Vagina (tissue), 2 donors: ENCODE measurements around the gene ANXA11. TPM values are rescaled to one million over a fixed set of nuclear protein-coding genes. Genes with fewer than 3 reads are reported as not detected.

Source experiments
- DNase-seq, 2 donors: peaks; one replicate each; pipeline ENCODE4 v3.0.0-alpha.2; 2017; ENCODE audit errors: extremely low spot score in 2 of 2
- H3K27ac ChIP-seq: fragments of 200-600 bp; sonication (generic); one replicate; pipeline ENCODE4 v1.5.1; 2019
- H3K27me3 ChIP-seq: fragments of 200-600 bp; sonication (generic); one replicate; pipeline ENCODE4 v1.5.1; 2019
- H3K36me3 ChIP-seq, 2 donors: fragments of 200-600 bp; sonication (generic); one replicate each; pipeline ENCODE4 v1.5.1; 2017 to 2019
- H3K4me1 ChIP-seq: fragments of 200-600 bp; sonication (generic); one replicate; pipeline ENCODE4 v1.5.1; 2019
- H3K4me3 ChIP-seq, 2 donors: fragments of 200-600 bp; sonication (generic); 1 replicate in 1 of 2; 2 replicates in 1 of 2; pipeline ENCODE4 v1.5.1; 2016 to 2019
- H3K9me3 ChIP-seq: fragments of 200-600 bp; sonication (generic); one replicate; pipeline ENCODE4 v1.5.1; 2019
- CTCF ChIP-seq, 3 experiments: fragments of 450-650 bp in 2 of 3; fragments of 200-600 bp in 1 of 3; sonication (generic) in 1 of 3; IDR thresholded peaks; one replicate each; pipeline ENCODE4 v1.5.1; 2017 to 2019; ENCODE audit warnings: antibody characterized with exemption in 3 of 3, mild to moderate bottlenecking in 2 of 3, moderate library complexity in 2 of 3
- POLR2A ChIP-seq, 2 donors: fragments of 450-650 bp; IDR thresholded peaks; one replicate each; pipeline ENCODE4 v1.6.1; 2017; ENCODE audit warnings: antibody characterized with exemption in 2 of 2, mild to moderate bottlenecking in 2 of 2, moderate library complexity in 2 of 2
- POLR2AphosphoS5 ChIP-seq, 2 donors: sonication (generic); formaldehyde crosslinking; IDR thresholded peaks; one replicate each; pipeline ENCODE4 v1.9.0; 2017; ENCODE audit warnings: antibody characterized with exemption in 2 of 2, mild to moderate bottlenecking in 2 of 2, low read depth in 1 of 2; ENCODE audit not compliant: insufficient read depth in 1 of 2
- intact Hi-C: fragments of 100-400 bp; cut with DNase I; formaldehyde crosslinking; loops from one replicate; pipeline ENCODE4 v1.15.1; 2023
- total RNA-seq: library from RNA; depleted of rRNA; stranded (reverse); fragments of >200 nt; gene quantifications from one replicate; pipeline ENCODE4 v1.2.3, GENCODE V29; 2016

ANXA11 gene
- total RNA-seq, 1 donor from 2014 or later, result 101 TPM

GRCh38 chr10:80211786-80212185 lies 6.4 kb upstream of the ANXA11 start:
- intact Hi-C loops, result no loop called here
- Histone ChIP-seq H3K27ac (no peak overlapping the region), H3K4me1 (peaks cover 16% of the 10 kb centered on the region), H3K27me3 (no peaks in the 10 kb centered on the region), H3K36me3 (no peaks in the 10 kb centered on the region), H3K9me3 (no peaks in the 10 kb centered on the region), H3K4me3 (no peak overlapping the region)
- no peak for DNase-seq
- TF ChIP-seq POLR2AphosphoS5 (IDR thresholded peaks at IDR 0.05; ENCODE audit: insufficient read depth in 1 of 2, low read depth in 1 of 2), result no peak
- TF ChIP-seq CTCF (IDR thresholded peaks at IDR 0.05), result no peak
- no peak for TF ChIP-seq POLR2A (IDR thresholded peaks at IDR 0.05)

GRCh38 chr10:80210259-80210658 lies 4.9 kb upstream of the ANXA11 start:
- no peak overlapping the region for H3K27ac ChIP-seq
- peaks cover 28% of the 10 kb centered on the region for H3K4me1 ChIP-seq

GRCh38 chr10:80207768-80208370 lies 2.5 kb upstream of the ANXA11 start:
- Histone ChIP-seq H3K4me1 (peaks cover 48% of the 10 kb centered on the region), H3K27me3 (no peaks in the 10 kb centered on the region), H3K27ac (peak overlapping the region; percentile 98), H3K4me3 (peak overlapping the region; percentile 40 to 44), H3K36me3 (no peaks in the 10 kb centered on the region), H3K9me3 (no peaks in the 10 kb centered on the region)
- intact Hi-C loops, result no loop called here
- TF ChIP-seq POLR2A (IDR thresholded peaks at IDR 0.05), result no peak
- TF ChIP-seq CTCF (IDR thresholded peaks at IDR 0.05), result no peak
- no peak for TF ChIP-seq POLR2AphosphoS5 (IDR thresholded peaks at IDR 0.05; ENCODE audit: insufficient read depth in 1 of 2, low read depth in 1 of 2)
- DNase-seq, result no peak

More at GRCh38 chr10:80210259-80210658, 4.9 kb upstream of the ANXA11 start:
- intact Hi-C loops, result no loop called here
- no peaks in the 10 kb centered on the region for H3K9me3 ChIP-seq
- no peak for DNase-seq
- no peak overlapping the region for H3K4me3 ChIP-seq
- no peaks in the 10 kb centered on the region for H3K27me3 ChIP-seq
- no peaks in the 10 kb centered on the region for H3K36me3 ChIP-seq
- TF ChIP-seq POLR2A (IDR thresholded peaks at IDR 0.05), result no peak
- TF ChIP-seq POLR2AphosphoS5 (IDR thresholded peaks at IDR 0.05; ENCODE audit: insufficient read depth in 1 of 2, low read depth in 1 of 2), result no peak
- TF ChIP-seq CTCF (IDR thresholded peaks at IDR 0.05), result no peak

GRCh38 chr10:80206277-80206655 lies 929 bp upstream of the ANXA11 start:
- H3K4me3 ChIP-seq, result peak overlapping the region in 1 of 2 donors; percentile 90
- no peak for DNase-seq
- TF ChIP-seq CTCF (IDR thresholded peaks at IDR 0.05) (no peak), POLR2A (IDR thresholded peaks at IDR 0.05) (no peak), POLR2AphosphoS5 (IDR thresholded peaks at IDR 0.05; ENCODE audit: insufficient read depth in 1 of 2, low read depth in 1 of 2) (no peak)
- H3K36me3 ChIP-seq, result no peaks in the 10 kb centered on the region
- H3K27ac ChIP-seq, result peak overlapping the region; percentile 98
- intact Hi-C loops, result no loop called here
- H3K27me3 ChIP-seq, result no peaks in the 10 kb centered on the region
- H3K4me1 ChIP-seq, result peaks cover 64% of the 10 kb centered on the region
- H3K9me3 ChIP-seq, result no peaks in the 10 kb centered on the region

- DNase-seq, result no peak
Measured at GRCh38 chr10:80204677-80205476, 460 bp downstream of the ANXA11 start.

More at GRCh38 chr10:80204677-80205476, 460 bp downstream of the ANXA11 start:
- H3K36me3 ChIP-seq, result no peaks in the 10 kb centered on the region
- H3K27ac ChIP-seq, result peak overlapping the region; percentile 98
- no peaks in the 10 kb centered on the region for H3K27me3 ChIP-seq
- H3K4me1 ChIP-seq, result peaks cover 78% of the 10 kb centered on the region
- TF ChIP-seq POLR2A (IDR thresholded peaks at IDR 0.05) (no peak), CTCF (IDR thresholded peaks at IDR 0.05) (no peak), POLR2AphosphoS5 (IDR thresholded peaks at IDR 0.05; ENCODE audit: insufficient read depth in 1 of 2, low read depth in 1 of 2) (no peak)
- no peaks in the 10 kb centered on the region for H3K9me3 ChIP-seq
- intact Hi-C loops, result loop anchor here (5.0 kb wide), 2 partner anchors 43 to 63 kb away; no protein-coding TSS in a partner anchor
- H3K4me3 ChIP-seq, result peak overlapping the region; percentile 90 to 98
